ENCODE results near the gene RNF144B. TPM values are rescaled to one million over a fixed set of nuclear protein-coding genes. Genes with fewer than 3 reads are reported as not detected.
A peak's percentile ranks its signal among the peaks of the same experiment; 100 is the strongest.

Gene RNF144B
- total RNA-seq, 4 donors from 2014 or later, result 67.3 to 143 (median 114) TPM

GRCh38 chr6:18500921-18501662, 113.9 kb downstream of the RNF144B start:
- H3K9me3 ChIP-seq, result no peaks in the 10 kb centered on the region
- no peak overlapping the region for H3K4me3 ChIP-seq (replicated peaks in 1 of 3)
- WGBS, 2 donors, result 95 to 97% methylated on average over 12 of the region's 12 CpGs
- DNase-seq, result no peak
- intact Hi-C loops (cut with DNase I), result loop anchor here (5.0 kb wide), 1 partner anchor 179 kb away; no protein-coding TSS in a partner anchor
- H3K36me3 ChIP-seq, result no peaks in the 10 kb centered on the region
- TF ChIP-seq CTCF (IDR thresholded peaks at IDR 0.05) (no peak), POLR2A (IDR thresholded peaks at IDR 0.05) (no peak)
- H3K27me3 ChIP-seq, result no peaks in the 10 kb centered on the region
- peaks cover 32 to 38% of the 10 kb centered on the region in 2 donors for H3K4me1 ChIP-seq
- H3K27ac ChIP-seq, result peak overlapping the region in 1 of 3 donors; percentile 9

GRCh38 chr6:18501663-18502013, 114.5 kb downstream of the RNF144B start:
- no peak for DNase-seq
- intact Hi-C loops (cut with DNase I), result loop anchor here (5.0 kb wide), 1 partner anchor 179 kb away; no protein-coding TSS in a partner anchor
- 77 to 78% methylated on average over 4 of the region's 4 CpGs for WGBS, 2 donors
- no peak overlapping the region for H3K4me3 ChIP-seq (replicated peaks in 1 of 3)
- no peaks in the 10 kb centered on the region for H3K36me3 ChIP-seq
- peaks cover 26 to 33% of the 10 kb centered on the region in 2 donors for H3K4me1 ChIP-seq
- peak overlapping the region in 1 of 3 donors; percentile 9 for H3K27ac ChIP-seq
- H3K27me3 ChIP-seq, result no peaks in the 10 kb centered on the region
- H3K9me3 ChIP-seq, result no peaks in the 10 kb centered on the region
- TF ChIP-seq CTCF (IDR thresholded peaks at IDR 0.05) (no peak), POLR2A (IDR thresholded peaks at IDR 0.05) (no peak)

- Histone ChIP-seq H3K9me3 (no peaks in the 10 kb centered on the region), H3K27ac (peak overlapping the region; percentile 6 to 70 (median 60)), H3K27me3 (no peaks in the 10 kb centered on the region), H3K4me1 (peaks cover 14 to 17% of the 10 kb centered on the region in 2 donors), H3K4me3 (replicated peaks in 1 of 3) (no peak overlapping the region), H3K36me3 (no peaks in the 10 kb centered on the region)
- DNase-seq, result no peak
- intact Hi-C loops (cut with DNase I), result loop anchor here (5.0 kb wide), 1 partner anchor 181 kb away; no protein-coding TSS in a partner anchor
- TF ChIP-seq CTCF (IDR thresholded peaks at IDR 0.05), result no peak
- no peak for TF ChIP-seq POLR2A (IDR thresholded peaks at IDR 0.05)
Measured at GRCh38 chr6:18503206-18503592, 116.0 kb downstream of the RNF144B start.

GRCh38 chr6:18503593-18504231, 116.6 kb downstream of the RNF144B start:
- DNase-seq, result peak; percentile 69 to 70
- intact Hi-C loops (cut with DNase I), result loop anchor here (5.0 kb wide), 1 partner anchor 181 kb away; no protein-coding TSS in a partner anchor
- peaks cover 8 to 13% of the 10 kb centered on the region in 2 donors for H3K4me1 ChIP-seq
- no peaks in the 10 kb centered on the region for H3K27me3 ChIP-seq
- TF ChIP-seq POLR2A (IDR thresholded peaks at IDR 0.05) (no peak), CTCF (IDR thresholded peaks at IDR 0.05) (peak; percentile 67 to 99 (median 92))
- peak overlapping the region; percentile 6 to 70 (median 60) for H3K27ac ChIP-seq
- no peaks in the 10 kb centered on the region for H3K9me3 ChIP-seq
- H3K4me3 ChIP-seq (replicated peaks in 1 of 3), result no peak overlapping the region
- WGBS, 2 donors, result 31 to 33% methylated on average over 11 of the region's 11 CpGs
- no peaks in the 10 kb centered on the region for H3K36me3 ChIP-seq

GRCh38 chr6:18504232-18504596, 117.1 kb downstream of the RNF144B start:
- no peak for DNase-seq
- Histone ChIP-seq H3K4me3 (replicated peaks in 1 of 3) (no peak overlapping the region), H3K36me3 (no peaks in the 10 kb centered on the region), H3K4me1 (peaks cover 6 to 13% of the 10 kb centered on the region in 2 donors), H3K27ac (no peak overlapping the region), H3K9me3 (no peaks in the 10 kb centered on the region), H3K27me3 (no peaks in the 10 kb centered on the region)
- WGBS, 2 donors, result 38 to 41% methylated on average over 2 of the region's 2 CpGs
- intact Hi-C loops (cut with DNase I), result loop anchor here (5.0 kb wide), 1 partner anchor 182 kb away; no protein-coding TSS in a partner anchor
- no peak for TF ChIP-seq POLR2A (IDR thresholded peaks at IDR 0.05)
- TF ChIP-seq CTCF (IDR thresholded peaks at IDR 0.05), result no peak

Measured in thyroid gland (tissue), 4 donors.